HepG2 (cell line): ENCODE data around the gene SYNJ2. TPM values are rescaled to one million over a fixed set of nuclear protein-coding genes. Genes with fewer than 3 reads are reported as not detected.
A peak's percentile ranks its signal among the peaks of the same experiment; 100 is the strongest.

Experiments used
- ATF2 ChIP-seq: sonication (generic); formaldehyde crosslinking; IDR thresholded peaks from 2 replicates; pipeline ENCODE4 v1.4.0; 2020; ENCODE audit warnings: missing genetic modification reagents
- CEBPG ChIP-seq: IDR thresholded peaks from 2 replicates; pipeline ENCODE4 v1.6.1; 2016
- CHCHD3 ChIP-seq: sonication (generic); formaldehyde crosslinking; IDR thresholded peaks from 2 replicates; pipeline ENCODE4 v1.8.0; 2022; ENCODE audit warnings: mild to moderate bottlenecking, missing genetic modification reagents, moderate library complexity
- GATAD1 ChIP-seq: IDR thresholded peaks from 2 replicates; pipeline ENCODE4 v1.6.1; 2016; ENCODE audit warnings: missing genetic modification reagents, missing compliant biosample characterization
- JDP2 ChIP-seq: sonication (generic); formaldehyde crosslinking; IDR thresholded peaks from 2 replicates; pipeline ENCODE4 v1.8.1; 2022; ENCODE audit warnings: missing genetic modification reagents, borderline replicate concordance
- KDM6A ChIP-seq: IDR thresholded peaks from 2 replicates; pipeline ENCODE4 v1.6.1; 2016; ENCODE audit warnings: low read depth
- MBNL3 ChIP-seq: fragments of 250-450 bp; sonication (Bioruptor Pico); conservative IDR thresholded peaks from 2 replicates; pipeline ENCODE4 v1.8.0; 2022; ENCODE audit warnings: mild to moderate bottlenecking, inconsistent platforms
- NCOA2 ChIP-seq: sonication (generic); formaldehyde crosslinking; IDR thresholded peaks from 2 replicates; pipeline ENCODE4 v1.8.0; 2022; ENCODE audit warnings: inconsistent platforms
- RFXANK ChIP-seq: IDR thresholded peaks from 2 replicates; pipeline ENCODE4 v1.6.1; 2016
- SATB2 ChIP-seq: sonication (generic); formaldehyde crosslinking; IDR thresholded peaks from 2 replicates; pipeline ENCODE4 v1.5.0; 2020; ENCODE audit warnings: missing genetic modification reagents
- SIN3A ChIP-seq: IDR thresholded peaks from 2 replicates; pipeline ENCODE4 v1.6.1; 2011; ENCODE audit warnings: low read depth, mild to moderate bottlenecking, control low read depth, low read length, borderline replicate concordance
- SIN3B ChIP-seq: fragments of 150-350 bp; IDR thresholded peaks from 2 replicates; pipeline ENCODE4 v1.6.1; 2014; ENCODE audit warnings: low read length
- SNRNP70 ChIP-seq: fragments of 200-400 bp; formaldehyde crosslinking; IDR thresholded peaks from 2 replicates; pipeline ENCODE4 v1.6.1; 2017; ENCODE audit warnings: mild to moderate bottlenecking, low read depth, low read length, moderate library complexity
- ZFP91 ChIP-seq: sonication (generic); formaldehyde crosslinking; IDR thresholded peaks from 2 replicates; pipeline ENCODE4 v1.9.0; 2022; ENCODE audit warnings: missing genetic modification reagents, mild to moderate bottlenecking, borderline replicate concordance
- ZGPAT ChIP-seq: IDR thresholded peaks from 2 replicates; pipeline ENCODE4 v1.6.1; 2016; ENCODE audit warnings: mild to moderate bottlenecking
- ZMYM4 ChIP-seq: sonication (generic); formaldehyde crosslinking; IDR thresholded peaks from 2 replicates; pipeline ENCODE4 v1.8.1; 2023; ENCODE audit warnings: mild to moderate bottlenecking, missing genetic modification reagents
- ZNF20 ChIP-seq: sonication (generic); formaldehyde crosslinking; IDR thresholded peaks from 2 replicates; pipeline ENCODE4 v1.4.0; 2020; ENCODE audit warnings: mild to moderate bottlenecking, moderate library complexity, missing genetic modification reagents
- ZNF207 ChIP-seq: fragments of 450-650 bp; IDR thresholded peaks from 2 replicates; pipeline ENCODE4 v1.6.1; 2016; ENCODE audit warnings: antibody characterized with exemption, borderline replicate concordance
- ZNF350 ChIP-seq: sonication (generic); formaldehyde crosslinking; IDR thresholded peaks from 2 replicates; pipeline ENCODE4 v1.4.0; 2020; ENCODE audit warnings: mild to moderate bottlenecking, low read depth, missing genetic modification reagents, borderline replicate concordance
- ZNF510 ChIP-seq: sonication (generic); formaldehyde crosslinking; IDR thresholded peaks from 2 replicates; pipeline ENCODE4 v1.4.0; 2020; ENCODE audit warnings: low read depth, mild to moderate bottlenecking, missing genetic modification reagents
- ZNF546 ChIP-seq: sonication (generic); formaldehyde crosslinking; conservative IDR thresholded peaks from 2 replicates; pipeline ENCODE4 v1.8.1; 2023; ENCODE audit warnings: mild to moderate bottlenecking, missing genetic modification reagents
- ZNF567 ChIP-seq: sonication (generic); formaldehyde crosslinking; IDR thresholded peaks from 2 replicates; pipeline ENCODE4 v1.8.1; 2023; ENCODE audit warnings: mild to moderate bottlenecking, missing genetic modification reagents, borderline replicate concordance
- ZNF790 ChIP-seq: sonication (generic); formaldehyde crosslinking; IDR thresholded peaks from 2 replicates; pipeline ENCODE4 v1.8.0; 2022; ENCODE audit warnings: missing genetic modification reagents, mild to moderate bottlenecking, borderline replicate concordance
- ZNF816 ChIP-seq: sonication (generic); formaldehyde crosslinking; IDR thresholded peaks from 2 replicates; pipeline ENCODE4 v1.8.0; 2022; ENCODE audit warnings: missing genetic modification reagents, mild to moderate bottlenecking, borderline replicate concordance
- polyA plus RNA-seq, 8 experiments: library from polyadenylated mRNA; depleted of rRNA in 3 of 8; stranded (reverse) in 7 of 8; unstranded in 1 of 8; fragments of >200 nt; fragmentation: Illumina TruSeq in 4 of 8; extraction: Trizol in 4 of 8; gene quantifications; 2 replicates each; pipeline versions ENCODE4 v1.2.1 to v1.2.3, GENCODE V29; 2011 to 2016; ENCODE audit warnings: low read depth in 4 of 8, missing spikeins in 1 of 8, mixed read lengths in 1 of 8; ENCODE audit not compliant: insufficient read depth in 1 of 8
- total RNA-seq, 5 experiments: library from RNA; depleted of rRNA; stranded (reverse); fragments of >200 nt; fragmentation: Illumina TruSeq; extraction: Trizol; gene quantifications; 2 replicates each; pipeline ENCODE4 v1.2.3, GENCODE V29; 2016; ENCODE audit warnings: low read depth in 1 of 5

The SYNJ2 gene
- total and polyA plus RNA-seq, 2 of the 13 experiments (the other 11 are each of a cell fraction or from before 2014, with no cell fraction given) = 39.1 to 57.6 TPM

- TF ChIP-seq ATF2 (CRISPR knock-in tag) (no peak; the same call in none of the 2 replicates), ZNF790 (CRISPR knock-in tag) (no peak), RFXANK (CRISPR knock-in tag) (peak; percentile 34; the same call in 1 of the 2 replicates), ZNF20 (CRISPR knock-in tag) (peak; percentile 36; the same call in 1 of the 2 replicates), ZNF567 (CRISPR knock-in tag) (0 out of 2 replicates have a peak, but pooled peaks have one; percentile 62), ZNF510 (CRISPR knock-in tag) (no peak), ZNF816 (CRISPR knock-in tag) (peak; percentile 69), ZNF207 (no peak), ZFP91 (CRISPR knock-in tag) (peak; percentile 40; the same call in 1 of the 2 replicates), ZGPAT (CRISPR knock-in tag) (peak; percentile 95), SATB2 (CRISPR knock-in tag) (peak; percentile 68; the same call in 1 of the 2 replicates), ZNF546 (CRISPR knock-in tag) (peak; percentile 17; the same call in 1 of the 2 replicates), NCOA2 (CRISPR knock-in tag) (peak; percentile 99), MBNL3 (CRISPR knock-in tag) (no peak), SIN3B (no peak), CEBPG (CRISPR knock-in tag) (peak; percentile 80), ZNF350 (peak; percentile 54), JDP2 (CRISPR knock-in tag) (peak; percentile 68; the same call in 1 of the 2 replicates), SNRNP70 (no peak), GATAD1 (CRISPR knock-in tag) (peak; percentile 74), SIN3A (peak; percentile 87), CHCHD3 (CRISPR knock-in tag) (0 out of 2 replicates have a peak, but pooled peaks have one; percentile 11), ZMYM4 (peak; percentile 68), KDM6A (CRISPR knock-in tag) (peak; percentile 97)
These were observed 3.9 kb downstream of the SYNJ2 start (continued) for GRCh38 chr6:157985378-157986155.
